ENCODE results near the gene MPZ. TPM values are rescaled to one million over a fixed set of nuclear protein-coding genes. Genes with fewer than 3 reads are reported as not detected.

The MPZ gene
- total RNA-seq, 2 donors from 2014 or later = 1.7 to 3.3 TPM

GRCh38 chr1:161342177-161342576 lies 32.4 kb upstream of the MPZ start:
- H3K27ac Mint-ChIP-seq = no peak overlapping the region
- WGBS, 2 experiments (ENCODE audit: insufficient coverage in 1 of 2, insufficient read length in 1 of 2) = 100% methylated on average over 2 of the region's 2 CpGs; no CpG with 5 or more reads in 1 of the 2 experiments
- no peaks in the 10 kb centered on the region for H3K4me1 ChIP-seq (ENCODE audit: control insufficient read depth, insufficient read depth, low read length)
- no peak for DNase-seq
- H3K27ac ChIP-seq (ENCODE audit: low read depth, low read length) = no peak overlapping the region
- H3K4me3 Mint-ChIP-seq = no peak overlapping the region
- H3K9me3 Mint-ChIP-seq = no peaks in the 10 kb centered on the region
- H3K4me1 Mint-ChIP-seq = no peaks in the 10 kb centered on the region
- H3K27me3 ChIP-seq (ENCODE audit: control insufficient read depth, insufficient read depth, low read length, poor library complexity, severe bottlenecking) = no peaks in the 10 kb centered on the region
- H3K9ac ChIP-seq (ENCODE audit: extremely low read depth, low read length, poor library complexity, severe bottlenecking) = no peak overlapping the region
- peaks cover 58% of the 10 kb centered on the region for H3K36me3 Mint-ChIP-seq (ENCODE audit: low read depth)
- no peaks in the 10 kb centered on the region for H3K27me3 Mint-ChIP-seq (ENCODE audit: insufficient read depth)
- TF ChIP-seq CTCF (conservative IDR thresholded peaks at IDR 0.05) = no peak
- H3K4me3 ChIP-seq (ENCODE audit: low read length) = no peak overlapping the region
- no peaks in the 10 kb centered on the region for H3K9me3 ChIP-seq (ENCODE audit: control insufficient read depth, low read length)
- peaks cover 92% of the 10 kb centered on the region for H3K36me3 ChIP-seq (ENCODE audit: control insufficient read depth, insufficient read depth, low read length)

GRCh38 chr1:161335796-161336195 lies 26.0 kb upstream of the MPZ start:
- no peaks in the 10 kb centered on the region for H3K27me3 Mint-ChIP-seq (ENCODE audit: insufficient read depth)
- H3K27ac Mint-ChIP-seq = no peak overlapping the region

GRCh38 chr1:161333166-161333565 lies 23.4 kb upstream of the MPZ start:
- TF ChIP-seq CTCF (conservative IDR thresholded peaks at IDR 0.05) = no peak
- Histone ChIP-seq H3K27ac (ENCODE audit: low read depth, low read length) (no peak overlapping the region), H3K36me3 (ENCODE audit: control insufficient read depth, insufficient read depth, low read length) (peaks cover 89% of the 10 kb centered on the region), H3K9me3 (ENCODE audit: control insufficient read depth, low read length) (no peaks in the 10 kb centered on the region), H3K4me3 (ENCODE audit: low read length) (no peak overlapping the region), H3K9ac (ENCODE audit: extremely low read depth, low read length, poor library complexity, severe bottlenecking) (no peak overlapping the region), H3K4me1 (ENCODE audit: control insufficient read depth, insufficient read depth, low read length) (no peaks in the 10 kb centered on the region), H3K27me3 (ENCODE audit: control insufficient read depth, insufficient read depth, low read length, poor library complexity, severe bottlenecking) (no peaks in the 10 kb centered on the region)
- H3K4me3 Mint-ChIP-seq = no peak overlapping the region
- peaks cover 4% of the 10 kb centered on the region for H3K4me1 Mint-ChIP-seq
- WGBS, 2 experiments (ENCODE audit: insufficient coverage in 1 of 2, insufficient read length in 1 of 2) = 92 to 96% methylated on average over 5 to 9 of the region's 9 CpGs
- no peak for DNase-seq
- H3K27ac Mint-ChIP-seq = no peak overlapping the region
- peaks cover 70% of the 10 kb centered on the region for H3K36me3 Mint-ChIP-seq (ENCODE audit: low read depth)
- H3K9me3 Mint-ChIP-seq = no peaks in the 10 kb centered on the region
- no peaks in the 10 kb centered on the region for H3K27me3 Mint-ChIP-seq (ENCODE audit: insufficient read depth)

More at GRCh38 chr1:161335796-161336195, 26.0 kb upstream of the MPZ start:
- Mint-ChIP-seq H3K9me3 (no peaks in the 10 kb centered on the region), H3K4me3 (no peak overlapping the region), H3K36me3 (ENCODE audit: low read depth) (peaks cover 71% of the 10 kb centered on the region), H3K4me1 (no peaks in the 10 kb centered on the region)
- 89 to 95% methylated on average over 3 of the region's 3 CpGs for WGBS, 2 experiments (ENCODE audit: insufficient coverage in 1 of 2, insufficient read length in 1 of 2)
- TF ChIP-seq CTCF (conservative IDR thresholded peaks at IDR 0.05) = no peak
- Histone ChIP-seq H3K36me3 (ENCODE audit: control insufficient read depth, insufficient read depth, low read length) (peaks cover 88% of the 10 kb centered on the region), H3K27me3 (ENCODE audit: control insufficient read depth, insufficient read depth, low read length, poor library complexity, severe bottlenecking) (no peaks in the 10 kb centered on the region), H3K4me3 (ENCODE audit: low read length) (no peak overlapping the region), H3K4me1 (ENCODE audit: control insufficient read depth, insufficient read depth, low read length) (no peaks in the 10 kb centered on the region), H3K9ac (ENCODE audit: extremely low read depth, low read length, poor library complexity, severe bottlenecking) (no peak overlapping the region), H3K9me3 (ENCODE audit: control insufficient read depth, low read length) (no peaks in the 10 kb centered on the region), H3K27ac (ENCODE audit: low read depth, low read length) (no peak overlapping the region)
- no peak for DNase-seq
